GM20000 (cell line): ENCODE data around the gene TMPRSS12.
"Not testable (repeated sequence)": the region's sequence is repeated elsewhere in the genome, so short reads cannot be mapped to it uniquely, and the experiment has no call there.

Source experiments
- DNase-seq: peaks from one replicate; pipeline ENCODE4 v3.0.0; 2012; ENCODE audit warnings: low spot score
- TF ChIP-seq, protein P1 (sequence below): IDR thresholded peaks from 2 replicates; pipeline ENCODE4 v1.5.1; 2012; ENCODE audit warnings: mild to moderate bottlenecking, control low read depth; ENCODE audit errors: extremely low read depth, missing control alignments

The TMPRSS12 gene

DNA sequence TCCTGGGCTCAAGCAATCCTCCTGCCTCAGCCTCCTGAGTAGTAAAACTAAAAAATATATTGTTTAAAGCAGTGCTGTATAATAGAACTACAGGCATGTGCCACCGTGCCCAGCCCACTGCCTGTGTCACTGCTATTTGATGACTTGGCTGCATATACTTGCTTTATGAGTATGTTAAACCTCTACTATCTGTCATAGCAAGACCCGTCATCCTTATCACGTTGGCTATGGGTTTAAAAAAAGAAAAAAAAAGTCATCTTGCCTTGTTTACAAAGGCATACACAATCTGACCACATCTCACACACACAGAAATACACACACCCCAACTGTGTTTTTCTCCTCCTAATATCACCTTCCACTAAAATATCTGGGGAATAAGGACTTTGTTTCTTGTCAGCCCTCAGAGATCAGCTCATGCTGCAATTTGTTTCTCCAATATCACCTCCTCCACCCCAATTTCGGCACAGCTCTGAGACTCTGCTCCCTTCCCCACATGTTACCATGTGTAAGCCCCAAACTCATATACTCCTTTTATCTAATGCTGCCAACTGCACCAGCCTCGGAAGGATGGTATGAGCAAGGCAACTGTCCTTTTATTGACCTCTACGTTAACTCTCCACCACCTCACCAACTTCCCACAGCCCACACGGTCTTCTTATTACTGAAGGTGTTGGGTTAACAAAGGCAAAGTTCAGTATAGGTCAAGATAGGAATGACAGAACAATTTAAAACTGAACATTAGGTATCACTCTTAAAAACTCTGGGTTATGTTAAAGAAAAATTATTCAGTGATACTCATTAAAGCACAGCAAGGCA is 802 bp upstream of the TMPRSS12 start:
- DNase-seq, result no peak
- TF ChIP-seq, protein P1, sequence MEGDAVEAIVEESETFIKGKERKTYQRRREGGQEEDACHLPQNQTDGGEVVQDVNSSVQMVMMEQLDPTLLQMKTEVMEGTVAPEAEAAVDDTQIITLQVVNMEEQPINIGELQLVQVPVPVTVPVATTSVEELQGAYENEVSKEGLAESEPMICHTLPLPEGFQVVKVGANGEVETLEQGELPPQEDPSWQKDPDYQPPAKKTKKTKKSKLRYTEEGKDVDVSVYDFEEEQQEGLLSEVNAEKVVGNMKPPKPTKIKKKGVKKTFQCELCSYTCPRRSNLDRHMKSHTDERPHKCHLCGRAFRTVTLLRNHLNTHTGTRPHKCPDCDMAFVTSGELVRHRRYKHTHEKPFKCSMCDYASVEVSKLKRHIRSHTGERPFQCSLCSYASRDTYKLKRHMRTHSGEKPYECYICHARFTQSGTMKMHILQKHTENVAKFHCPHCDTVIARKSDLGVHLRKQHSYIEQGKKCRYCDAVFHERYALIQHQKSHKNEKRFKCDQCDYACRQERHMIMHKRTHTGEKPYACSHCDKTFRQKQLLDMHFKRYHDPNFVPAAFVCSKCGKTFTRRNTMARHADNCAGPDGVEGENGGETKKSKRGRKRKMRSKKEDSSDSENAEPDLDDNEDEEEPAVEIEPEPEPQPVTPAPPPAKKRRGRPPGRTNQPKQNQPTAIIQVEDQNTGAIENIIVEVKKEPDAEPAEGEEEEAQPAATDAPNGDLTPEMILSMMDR, result no peak

DNA sequence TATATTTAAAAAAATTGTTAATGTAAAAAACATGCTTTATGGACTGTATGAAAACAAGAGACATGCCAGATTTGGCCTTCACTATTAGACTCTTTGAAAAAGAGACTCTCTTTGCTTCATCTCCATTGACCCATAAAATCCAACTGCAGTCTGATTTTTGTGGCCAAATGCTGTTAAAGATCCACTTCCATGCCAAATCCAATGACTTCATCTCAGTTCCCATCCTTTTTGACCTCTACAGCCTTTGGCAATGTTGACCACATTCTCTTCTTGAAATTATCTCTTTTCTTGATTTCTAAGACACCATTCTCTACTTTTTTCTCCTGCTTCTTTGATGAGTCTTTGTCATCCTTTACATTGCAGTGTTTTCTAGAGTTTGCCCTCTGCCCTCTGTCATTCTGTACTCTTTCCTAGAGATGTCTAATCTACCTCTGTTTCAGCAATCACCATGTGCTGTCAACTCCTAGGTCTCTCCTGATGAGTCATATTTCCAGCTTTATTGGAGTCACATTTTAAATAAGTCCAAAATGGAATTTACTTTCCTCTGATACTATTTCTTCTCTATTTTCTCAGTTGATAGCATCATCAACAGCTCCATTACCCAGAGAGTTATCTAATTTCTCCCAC is 2.4 kb downstream of the TMPRSS12 start:
- no peak for DNase-seq
- TF ChIP-seq, protein P1, result no peak

DNA sequence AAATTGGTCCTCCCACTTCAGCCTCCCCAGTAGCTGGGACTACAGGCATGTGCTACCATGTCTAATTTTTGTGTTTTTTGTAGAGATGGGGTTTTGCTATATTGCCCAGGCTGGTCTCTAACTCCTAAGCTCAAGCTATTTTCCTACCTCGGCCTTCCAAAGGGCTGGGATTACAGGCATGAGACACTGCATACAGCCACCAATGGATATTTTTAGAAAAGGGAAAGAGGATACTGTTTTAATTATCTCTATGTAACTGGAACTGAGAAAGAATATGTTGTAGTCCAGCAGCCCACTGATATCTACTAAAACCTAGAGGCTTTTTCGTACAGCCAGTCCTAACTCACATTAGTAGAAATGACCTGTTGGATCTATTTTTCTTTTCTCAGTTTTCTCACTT is 6.2 kb downstream of the TMPRSS12 start:
- TF ChIP-seq, protein P1, result no peak
- DNase-seq, result no peak

DNA sequence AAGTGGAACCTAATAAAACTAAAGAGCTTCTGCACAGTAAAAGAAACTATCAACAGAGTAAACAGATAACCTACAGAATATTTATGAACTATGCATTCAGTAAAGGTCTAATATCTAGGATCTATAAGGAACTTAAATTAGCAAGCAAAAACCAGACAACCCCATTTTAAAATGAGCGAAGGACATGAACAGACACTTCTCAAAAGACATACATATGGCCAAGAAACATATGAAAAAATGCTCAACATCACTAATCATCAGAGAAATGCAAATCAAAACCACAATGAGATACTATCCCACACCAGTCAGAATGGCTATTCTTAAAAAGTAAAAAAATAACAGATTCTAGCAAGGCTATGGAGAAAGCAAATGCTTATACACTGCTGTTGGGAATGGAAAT is 12.5 kb downstream of the TMPRSS12 start:
- not testable (repeated sequence) for DNase-seq

DNA sequence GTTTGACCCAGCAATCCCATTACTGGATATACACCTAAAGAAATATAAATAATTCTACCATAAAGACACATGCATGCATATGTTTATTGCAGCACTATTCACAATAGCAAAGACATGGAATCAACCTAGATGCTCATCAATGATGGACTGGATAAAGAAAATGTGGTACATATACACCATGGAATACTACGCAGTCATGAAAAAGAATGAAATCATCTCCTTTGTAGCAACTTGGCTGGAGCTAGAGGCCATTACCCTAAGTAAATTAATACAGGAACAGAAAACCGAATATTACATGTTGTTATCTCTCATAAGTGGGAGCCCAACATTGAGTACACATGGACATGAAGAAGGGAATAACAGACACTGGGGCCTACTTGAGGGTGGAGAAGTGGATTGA is 13.0 kb downstream of the TMPRSS12 start:
- DNase-seq, result not testable (repeated sequence)

DNA sequence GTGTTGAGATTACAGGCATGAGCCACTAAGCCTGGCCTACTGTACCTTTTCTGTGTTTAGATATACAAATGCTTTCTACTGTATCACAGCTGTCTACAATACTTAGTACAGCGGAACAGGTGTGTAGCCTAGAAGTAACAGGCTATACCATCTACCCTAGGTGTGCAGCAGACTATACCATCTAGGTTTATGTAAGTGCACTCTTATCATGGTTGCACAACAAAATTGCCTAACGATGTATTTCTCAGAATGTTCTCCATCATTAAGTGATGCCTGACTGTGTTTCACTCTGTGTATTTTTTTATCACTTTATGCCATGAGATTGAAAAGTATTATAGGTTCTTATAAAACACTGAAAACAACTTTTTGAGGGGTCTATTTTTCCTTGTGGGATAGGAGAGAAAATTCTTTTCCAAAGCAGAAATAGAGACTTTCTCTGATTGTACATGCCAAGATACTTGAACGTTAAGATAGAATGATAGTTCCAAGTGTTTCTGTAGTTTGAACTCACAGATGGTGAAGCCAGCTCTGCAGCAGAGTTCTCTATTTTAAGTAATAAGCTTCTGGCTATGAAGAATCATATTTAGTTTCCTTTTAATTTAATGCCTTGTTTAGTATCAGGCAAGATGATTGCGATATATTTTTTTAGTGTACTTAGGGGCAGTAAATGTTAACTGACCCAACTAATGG is 17.0 kb downstream of the TMPRSS12 start:
- no peak for DNase-seq
- TF ChIP-seq, protein P1, result no peak

DNA sequence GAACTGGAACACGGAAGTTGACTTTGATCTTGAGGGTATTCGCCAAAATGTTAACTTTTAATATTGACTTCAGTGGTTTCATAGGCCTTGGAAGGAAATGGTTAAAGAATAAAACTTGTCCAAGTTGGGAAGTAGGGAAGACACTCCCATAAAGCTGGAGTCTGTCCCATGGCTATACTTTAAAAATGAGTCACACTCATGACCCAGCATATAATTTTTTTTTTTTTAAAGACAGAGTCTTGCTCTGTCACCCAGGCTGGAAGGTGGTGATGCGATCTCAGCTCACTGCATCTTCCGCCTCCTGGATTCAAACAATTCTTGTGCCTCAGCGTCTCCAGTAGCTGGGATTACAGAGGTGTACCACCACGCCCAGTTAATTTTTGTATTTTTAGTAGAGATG is 19.6 kb downstream of the TMPRSS12 start:
- TF ChIP-seq, protein P1, result no peak
- DNase-seq, result no peak

DNA sequence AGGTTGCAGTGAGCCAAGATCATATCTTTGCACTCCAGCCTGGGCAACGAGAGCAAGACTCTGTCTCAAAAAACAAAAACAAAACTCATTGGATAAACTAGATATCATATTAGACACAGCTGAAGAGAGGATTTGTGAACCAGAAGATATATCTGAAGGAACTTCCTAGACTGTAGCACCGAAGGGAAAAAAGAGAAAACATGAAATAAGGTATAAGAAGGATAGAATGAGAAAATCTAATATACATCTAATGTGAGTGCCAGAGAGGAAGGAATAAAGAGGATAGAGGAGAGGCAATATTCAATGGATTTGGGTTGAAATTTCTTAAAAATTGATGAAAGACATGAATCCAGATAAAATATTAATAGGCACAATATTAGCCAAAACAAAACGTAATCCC is 22.5 kb downstream of the TMPRSS12 start:
- TF ChIP-seq, protein P1, result no peak
- DNase-seq, result no peak

DNA sequence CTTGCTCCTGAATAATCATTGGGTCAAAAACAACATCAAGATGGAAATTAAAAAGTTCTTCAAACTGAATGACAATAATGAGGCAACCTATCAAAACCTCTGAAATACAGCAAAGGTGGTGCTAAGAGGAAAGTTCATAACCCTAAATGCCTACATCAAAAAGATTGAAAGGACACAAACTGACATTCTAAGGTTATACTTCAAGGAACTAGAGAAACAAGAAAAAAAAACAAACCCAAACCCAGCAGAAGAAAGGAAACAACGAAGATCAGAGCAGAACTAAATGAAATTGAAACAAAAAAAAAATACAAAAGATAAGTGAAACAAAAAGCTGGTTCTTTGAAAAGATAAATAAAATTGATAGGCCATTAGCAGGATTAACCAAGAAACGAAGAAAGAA is 26.2 kb downstream of the TMPRSS12 start:
- not testable (repeated sequence) for DNase-seq
